GM12892 (cell line): ENCODE measurements around the gene ARHGAP26.

Source experiments
- POLR2A ChIP-seq: IDR thresholded peaks from 2 replicates; pipeline ENCODE4 v1.6.1; 2011; ENCODE audit warnings: low read depth, low read length, control low read depth
- POLR2AphosphoS5 ChIP-seq: IDR thresholded peaks from 2 replicates; pipeline ENCODE4 v1.6.1; 2011; ENCODE audit warnings: low read depth, low read length, control low read depth
- TAF1 ChIP-seq: IDR thresholded peaks from 2 replicates; pipeline ENCODE4 v1.6.1; 2011; ENCODE audit warnings: low read depth, mild to moderate bottlenecking, control low read depth, low read length, borderline replicate concordance

GRCh38 chr5:143006501-143006900, 236.3 kb downstream of the ARHGAP26 start:
- TF ChIP-seq TAF1 (no peak), POLR2AphosphoS5 (no peak), POLR2A (no peak)
